Naive thymus-derived CD8-positive, alpha-beta T cell (primary cell): Measurements from ENCODE around the gene SLC2A13. TPM values are rescaled to one million over a fixed set of nuclear protein-coding genes. Genes with fewer than 3 reads are reported as not detected.

Source experiments
- ATAC-seq, 2 donors: fragments of 150-1000 bp; cut with Tn5 transposase in 1 of 2; sonication (Bioruptor Pico), chemical (Tn5 transposase) in 1 of 2; 1 replicate in 1 of 2; 2 replicates in 1 of 2; pipeline ENCODE4 v1.10.0; 2021; ENCODE audit warnings: mild to moderate bottlenecking in 2 of 2, moderate library complexity in 2 of 2
- POLR2A ChIA-PET: fragments of 350-600 bp; sonication (Branson Sonifier 250); formaldehyde crosslinking; loops from one replicate; lab custom pipeline; 2021; ENCODE audit warnings: antibody characterized with exemption; lab: Charles Lee
- DNase-seq, 10 donors: peaks; one replicate each; pipeline versions ENCODE4 v3.0.0 to v3.0.0-alpha.2; 2020 to 2022
- H3K27ac Mint-ChIP-seq, 10 donors: one replicate each; pipeline ENCODE4 v1.8.0; 2020 to 2022; ENCODE audit warnings: mild to moderate bottlenecking in 10 of 10, mixed read lengths in 10 of 10, moderate library complexity in 4 of 10, inconsistent platforms in 1 of 10
- H3K27me3 Mint-ChIP-seq, 5 donors: one replicate each; pipeline ENCODE4 v1.8.0; 2021 to 2022; ENCODE audit warnings: mixed read lengths in 5 of 5
- H3K36me3 Mint-ChIP-seq, 3 donors: one replicate each; pipeline ENCODE4 v1.8.0; 2020 to 2022; ENCODE audit warnings: mixed read lengths in 3 of 3, mild to moderate bottlenecking in 2 of 3, inconsistent platforms in 1 of 3
- H3K4me1 Mint-ChIP-seq, 4 donors: one replicate each; pipeline ENCODE4 v1.8.0; 2021 to 2022; ENCODE audit warnings: mixed read lengths in 4 of 4
- H3K4me3 Mint-ChIP-seq, 10 donors: one replicate each; pipeline ENCODE4 v1.8.0; 2020 to 2022; ENCODE audit warnings: mild to moderate bottlenecking in 10 of 10, mixed read lengths in 10 of 10, moderate library complexity in 6 of 10, inconsistent platforms in 1 of 10
- H3K9me3 Mint-ChIP-seq, 9 donors: one replicate each; pipeline ENCODE4 v1.8.0; 2020 to 2022; ENCODE audit warnings: mixed read lengths in 9 of 9, mild to moderate bottlenecking in 3 of 9, inconsistent platforms in 1 of 9, moderate library complexity in 1 of 9
- polyA plus RNA-seq, 3 donors: library from polyadenylated mRNA; unstranded; fragments of 300-500 nt; fragmentation: Illumina TruSeq; gene quantifications; one replicate each; pipeline ENCODE4 v1.2.3, GENCODE V29; 2021
- total RNA-seq, 8 experiments: library from RNA in 2 of 8; stranded (reverse) in 2 of 8; gene quantifications; one replicate each; pipeline ENCODE4 v1.2.3 and lab custom pipeline; 2021 to 2026

SLC2A13 gene
- total and polyA plus RNA-seq, 5 experiments from 2014 or later, result 1.4 to 7.6 (median 1.6) TPM

GRCh38 chr12:39892146-39892545 lies 213.7 kb downstream of the SLC2A13 start:
- Mint-ChIP-seq H3K4me3 (no peak overlapping the region), H3K36me3 (peaks cover 0 to 2% (median 0%) of the 10 kb centered on the region in 3 donors), H3K4me1 (no peaks in the 10 kb centered on the region), H3K9me3 (peaks cover 0 to 6% (median 0%) of the 10 kb centered on the region in 9 donors), H3K27me3 (no peaks in the 10 kb centered on the region), H3K27ac (no peak overlapping the region)
- POLR2A ChIA-PET, result no interaction called here
- DNase-seq (no peak), ATAC-seq (no peak)

GRCh38 chr12:39887856-39888255 lies 218.0 kb downstream of the SLC2A13 start:
- POLR2A ChIA-PET, result no interaction called here
- Mint-ChIP-seq H3K27ac (no peak overlapping the region), H3K4me1 (no peaks in the 10 kb centered on the region)

GRCh38 chr12:39886106-39886505 lies 219.8 kb downstream of the SLC2A13 start:
- Mint-ChIP-seq H3K27ac (no peak overlapping the region), H3K9me3 (peaks cover 0 to 14% (median 3%) of the 10 kb centered on the region in 9 donors), H3K27me3 (no peaks in the 10 kb centered on the region), H3K4me3 (no peak overlapping the region), H3K36me3 (peaks cover under 1 to 10% (median 3%) of the 10 kb centered on the region in 3 donors), H3K4me1 (no peaks in the 10 kb centered on the region)
- POLR2A ChIA-PET, result no interaction called here
- DNase-seq (no peak), ATAC-seq (no peak)

More at GRCh38 chr12:39887856-39888255, 218.0 kb downstream of the SLC2A13 start:
- Mint-ChIP-seq H3K27me3 (no peaks in the 10 kb centered on the region), H3K9me3 (peaks cover 0 to 1% (median 0%) of the 10 kb centered on the region in 9 donors), H3K36me3 (peaks cover 0 to 2% (median 0%) of the 10 kb centered on the region in 3 donors), H3K4me3 (no peak overlapping the region)
- ATAC-seq (no peak), DNase-seq (no peak)

- Mint-ChIP-seq H3K27ac (no peak overlapping the region), H3K36me3 (peaks cover 3 to 20% (median 10%) of the 10 kb centered on the region in 3 donors), H3K27me3 (no peaks in the 10 kb centered on the region), H3K4me1 (no peaks in the 10 kb centered on the region), H3K4me3 (no peak overlapping the region), H3K9me3 (peaks cover 0 to 25% (median 7%) of the 10 kb centered on the region in 9 donors)
- ATAC-seq (no peak), DNase-seq (no peak)
- POLR2A ChIA-PET, result no interaction called here
Observed at GRCh38 chr12:39884616-39885125, 221.2 kb downstream of the SLC2A13 start.

GRCh38 chr12:39883411-39883810 lies 222.5 kb downstream of the SLC2A13 start:
- POLR2A ChIA-PET, result no interaction called here
- H3K36me3 Mint-ChIP-seq, result peaks cover 3 to 28% (median 17%) of the 10 kb centered on the region in 3 donors

GRCh38 chr12:39878753-39879152 lies 227.1 kb downstream of the SLC2A13 start:
- H3K4me3 Mint-ChIP-seq, result no peak overlapping the region
- peaks cover 3 to 39% (median 21%) of the 10 kb centered on the region in 3 donors for H3K36me3 Mint-ChIP-seq
- POLR2A ChIA-PET, result no interaction called here
- ATAC-seq (no peak), DNase-seq (no peak)
- H3K27ac Mint-ChIP-seq, result no peak overlapping the region
- no peaks in the 10 kb centered on the region for H3K4me1 Mint-ChIP-seq
- H3K27me3 Mint-ChIP-seq, result no peaks in the 10 kb centered on the region
- peaks cover 5 to 46% (median 22%) of the 10 kb centered on the region in 9 donors for H3K9me3 Mint-ChIP-seq

More at GRCh38 chr12:39883411-39883810, 222.5 kb downstream of the SLC2A13 start:
- Mint-ChIP-seq H3K4me1 (no peaks in the 10 kb centered on the region), H3K27ac (no peak overlapping the region), H3K9me3 (peaks cover 1 to 34% (median 11%) of the 10 kb centered on the region in 9 donors), H3K4me3 (no peak overlapping the region), H3K27me3 (no peaks in the 10 kb centered on the region)
- DNase-seq, result no peak
- ATAC-seq, result no peak

- no peak overlapping the region for H3K4me3 Mint-ChIP-seq
- no peak overlapping the region for H3K27ac Mint-ChIP-seq
- no peaks in the 10 kb centered on the region for H3K27me3 Mint-ChIP-seq
- peaks cover 3 to 27% (median 18%) of the 10 kb centered on the region in 3 donors for H3K36me3 Mint-ChIP-seq
- POLR2A ChIA-PET, result no interaction called here
- no peaks in the 10 kb centered on the region for H3K4me1 Mint-ChIP-seq
- peaks cover 4 to 33% (median 19%) of the 10 kb centered on the region in 9 donors for H3K9me3 Mint-ChIP-seq
- ATAC-seq (no peak), DNase-seq (no peak)
Observed at GRCh38 chr12:39875721-39876120, 230.2 kb downstream of the SLC2A13 start.

GRCh38 chr12:39874785-39875184 lies 231.1 kb downstream of the SLC2A13 start:
- H3K9me3 Mint-ChIP-seq, result peaks cover 0 to 25% (median 13%) of the 10 kb centered on the region in 9 donors
- DNase-seq (no peak), ATAC-seq (no peak)
- POLR2A ChIA-PET, result no interaction called here
- H3K27me3 Mint-ChIP-seq, result no peaks in the 10 kb centered on the region
- peak overlapping the region in 1 of 10 donors; percentile 17 for H3K27ac Mint-ChIP-seq
- H3K4me1 Mint-ChIP-seq, result no peaks in the 10 kb centered on the region
- no peak overlapping the region for H3K4me3 Mint-ChIP-seq
- H3K36me3 Mint-ChIP-seq, result peaks cover 0 to 21% (median 14%) of the 10 kb centered on the region in 3 donors

- Mint-ChIP-seq H3K27ac (no peak overlapping the region), H3K36me3 (peaks cover 0 to 8% (median 4%) of the 10 kb centered on the region in 3 donors), H3K9me3 (peaks cover 0 to 8% (median 5%) of the 10 kb centered on the region in 9 donors), H3K27me3 (no peaks in the 10 kb centered on the region), H3K4me3 (no peak overlapping the region), H3K4me1 (no peaks in the 10 kb centered on the region)
- ATAC-seq (no peak), DNase-seq (no peak)
- POLR2A ChIA-PET, result no interaction called here
Observed at GRCh38 chr12:39873065-39873464, 232.8 kb downstream of the SLC2A13 start.

GRCh38 chr12:39872425-39872824 lies 233.5 kb downstream of the SLC2A13 start:
- peaks cover 0 to 5% (median 3%) of the 10 kb centered on the region in 3 donors for H3K36me3 Mint-ChIP-seq
- no peaks in the 10 kb centered on the region for H3K27me3 Mint-ChIP-seq
- no peaks in the 10 kb centered on the region for H3K4me1 Mint-ChIP-seq
- POLR2A ChIA-PET, result no interaction called here
- DNase-seq, result no peak
- peaks cover 0 to 5% (median 3%) of the 10 kb centered on the region in 9 donors for H3K9me3 Mint-ChIP-seq
- ATAC-seq, result no peak
- no peak overlapping the region for H3K27ac Mint-ChIP-seq
- H3K4me3 Mint-ChIP-seq, result no peak overlapping the region

- POLR2A ChIA-PET, result no interaction called here
- Mint-ChIP-seq H3K4me3 (no peak overlapping the region), H3K9me3 (peaks cover 0 to 3% (median 0%) of the 10 kb centered on the region in 9 donors), H3K4me1 (no peaks in the 10 kb centered on the region), H3K36me3 (peaks cover 8 to 17% (median 8%) of the 10 kb centered on the region in 3 donors), H3K27me3 (no peaks in the 10 kb centered on the region), H3K27ac (no peak overlapping the region)
- no peak for DNase-seq
- ATAC-seq, result no peak
Observed at GRCh38 chr12:39868328-39868725, 237.6 kb downstream of the SLC2A13 start.

- POLR2A ChIA-PET, result no interaction called here
Observed at GRCh38 chr12:39867631-39868327, 238.1 kb downstream of the SLC2A13 start.

GRCh38 chr12:39866135-39866534 lies 239.7 kb downstream of the SLC2A13 start:
- peaks cover 8 to 24% (median 8%) of the 10 kb centered on the region in 3 donors for H3K36me3 Mint-ChIP-seq
- ATAC-seq (no peak), DNase-seq (no peak)
- H3K27ac Mint-ChIP-seq, result no peak overlapping the region
- H3K27me3 Mint-ChIP-seq, result no peaks in the 10 kb centered on the region
- no peaks in the 10 kb centered on the region for H3K4me1 Mint-ChIP-seq
- POLR2A ChIA-PET, result no interaction called here
- no peak overlapping the region for H3K4me3 Mint-ChIP-seq
- peaks cover 0 to 3% (median 0%) of the 10 kb centered on the region in 9 donors for H3K9me3 Mint-ChIP-seq

More at GRCh38 chr12:39867631-39868327, 238.1 kb downstream of the SLC2A13 start:
- ATAC-seq, result no peak
- H3K27ac Mint-ChIP-seq, result no peak overlapping the region
- H3K4me3 Mint-ChIP-seq, result no peak overlapping the region
- no peaks in the 10 kb centered on the region for H3K27me3 Mint-ChIP-seq
- no peak for DNase-seq
- peaks cover 8 to 17% (median 8%) of the 10 kb centered on the region in 3 donors for H3K36me3 Mint-ChIP-seq
- H3K4me1 Mint-ChIP-seq, result no peaks in the 10 kb centered on the region
- peaks cover 0 to 3% (median 0%) of the 10 kb centered on the region in 9 donors for H3K9me3 Mint-ChIP-seq
